ENCODE results near the gene NCKAP5.

DNA sequence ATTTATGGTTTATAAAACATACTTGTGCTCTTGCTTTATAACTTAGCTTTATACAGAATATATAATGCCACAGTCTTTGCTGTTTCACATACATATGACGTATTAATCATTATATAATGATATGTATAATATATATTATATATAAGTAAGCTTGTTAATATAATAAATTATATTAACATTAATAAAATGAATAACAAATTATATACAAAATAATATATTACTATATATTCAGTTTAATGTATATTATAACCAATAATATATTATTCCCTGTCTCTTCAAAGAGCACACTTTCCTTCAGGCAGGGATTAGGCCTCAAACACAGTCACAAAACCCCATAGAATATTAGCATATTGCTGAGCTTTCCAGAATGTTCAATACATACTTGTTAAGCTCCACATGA lies 427.6 kb downstream of the NCKAP5 start:
- TF ChIP-seq, protein P1, sequence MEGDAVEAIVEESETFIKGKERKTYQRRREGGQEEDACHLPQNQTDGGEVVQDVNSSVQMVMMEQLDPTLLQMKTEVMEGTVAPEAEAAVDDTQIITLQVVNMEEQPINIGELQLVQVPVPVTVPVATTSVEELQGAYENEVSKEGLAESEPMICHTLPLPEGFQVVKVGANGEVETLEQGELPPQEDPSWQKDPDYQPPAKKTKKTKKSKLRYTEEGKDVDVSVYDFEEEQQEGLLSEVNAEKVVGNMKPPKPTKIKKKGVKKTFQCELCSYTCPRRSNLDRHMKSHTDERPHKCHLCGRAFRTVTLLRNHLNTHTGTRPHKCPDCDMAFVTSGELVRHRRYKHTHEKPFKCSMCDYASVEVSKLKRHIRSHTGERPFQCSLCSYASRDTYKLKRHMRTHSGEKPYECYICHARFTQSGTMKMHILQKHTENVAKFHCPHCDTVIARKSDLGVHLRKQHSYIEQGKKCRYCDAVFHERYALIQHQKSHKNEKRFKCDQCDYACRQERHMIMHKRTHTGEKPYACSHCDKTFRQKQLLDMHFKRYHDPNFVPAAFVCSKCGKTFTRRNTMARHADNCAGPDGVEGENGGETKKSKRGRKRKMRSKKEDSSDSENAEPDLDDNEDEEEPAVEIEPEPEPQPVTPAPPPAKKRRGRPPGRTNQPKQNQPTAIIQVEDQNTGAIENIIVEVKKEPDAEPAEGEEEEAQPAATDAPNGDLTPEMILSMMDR (IDR thresholded peaks at IDR 0.05) = no peak
- no peak for TF ChIP-seq POLR2A (IDR thresholded peaks at IDR 0.05)
- no peak for TF ChIP-seq POLR2AphosphoS5 (IDR thresholded peaks at IDR 0.05; ENCODE audit: insufficient read depth in 1 of 2, low read depth in 1 of 2)

Data from vagina (tissue), 2 donors.